ENCODE data around the gene INPP5A.

Gene INPP5A

DNA sequence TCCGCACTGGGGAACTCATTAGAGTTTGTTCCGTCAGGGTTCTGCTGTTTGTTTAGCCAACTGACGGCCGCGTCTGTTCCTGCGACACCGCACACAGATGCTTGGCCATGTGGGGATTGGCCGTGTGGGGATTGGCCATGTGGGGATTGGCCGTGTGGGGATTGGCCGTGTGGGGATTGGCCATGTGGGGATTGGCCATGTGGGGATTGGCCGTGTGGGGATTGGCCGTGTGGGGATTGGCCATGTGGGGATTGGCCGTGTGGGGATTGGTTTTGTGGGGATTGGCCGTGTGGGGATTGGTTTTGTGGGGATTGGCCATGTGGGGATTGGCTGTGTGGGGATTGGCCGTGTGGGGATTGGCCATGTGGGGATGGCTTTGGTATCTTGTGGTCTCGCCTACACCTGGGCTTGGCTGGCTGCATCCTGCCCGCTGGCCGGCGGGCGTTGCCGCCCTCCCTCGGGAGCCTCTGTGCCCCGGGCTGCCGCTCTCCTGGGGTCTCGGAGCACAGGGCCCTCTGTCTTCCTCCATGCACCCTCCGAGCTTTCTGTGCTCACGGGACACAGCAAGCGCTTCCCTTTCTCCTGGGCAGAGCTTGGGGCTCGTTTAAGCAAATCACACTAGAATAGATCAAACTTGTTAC, 185.9 kb downstream of the INPP5A start:
- Histone ChIP-seq H3K9me3 (ENCODE audit: control insufficient read depth, insufficient read depth, low read depth, low read length) (peaks cover 2% of the 10 kb centered on the region; the same call in 1 of the 2 replicates), H3K27ac (ENCODE audit: low read depth, low read length) (no peak overlapping the region), H3K27me3 (ENCODE audit: control insufficient read depth, insufficient read depth, low read length) (no peaks in the 10 kb centered on the region), H3K36me3 (ENCODE audit: control insufficient read depth, insufficient read depth, low read length) (no peaks in the 10 kb centered on the region; the same call in 1 of the 2 replicates), H3K4me3 (ENCODE audit: low read depth, low read length) (no peak overlapping the region), H3K9ac (ENCODE audit: low read length) (no peak overlapping the region), H3K4me1 (ENCODE audit: control insufficient read depth, insufficient read depth, low read length) (peaks cover 12% of the 10 kb centered on the region; the same call in 1 of the 2 replicates)

DNA sequence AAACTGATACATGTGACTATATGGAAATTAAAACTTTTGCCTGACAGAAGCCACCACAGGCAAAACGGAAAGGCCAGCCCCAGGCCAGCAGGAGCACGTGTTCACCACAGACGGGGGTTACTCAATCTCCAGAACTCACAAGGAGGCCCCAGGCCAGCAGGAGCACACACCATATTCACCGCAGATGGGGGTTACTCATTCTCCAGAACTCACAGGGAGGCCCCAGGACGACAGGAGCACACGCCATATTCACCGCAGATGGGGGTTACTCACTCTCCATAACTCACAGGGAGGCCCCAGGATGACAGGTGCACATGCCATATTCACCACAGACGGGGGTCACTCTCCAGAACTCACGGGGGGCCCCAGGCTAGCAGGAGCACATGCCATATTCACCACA, 186.9 kb downstream of the INPP5A start:
- Histone ChIP-seq H3K9me3 (ENCODE audit: control insufficient read depth, insufficient read depth, low read depth, low read length) (no peaks in the 10 kb centered on the region), H3K4me3 (ENCODE audit: low read depth, low read length) (no peak overlapping the region), H3K9ac (ENCODE audit: low read length) (no peak overlapping the region), H3K27ac (ENCODE audit: low read depth, low read length) (no peak overlapping the region), H3K36me3 (ENCODE audit: control insufficient read depth, insufficient read depth, low read length) (no peaks in the 10 kb centered on the region; the same call in 1 of the 2 replicates), H3K27me3 (ENCODE audit: control insufficient read depth, insufficient read depth, low read length) (no peaks in the 10 kb centered on the region), H3K4me1 (ENCODE audit: control insufficient read depth, insufficient read depth, low read length) (peaks cover 12% of the 10 kb centered on the region; the same call in 1 of the 2 replicates)

DNA sequence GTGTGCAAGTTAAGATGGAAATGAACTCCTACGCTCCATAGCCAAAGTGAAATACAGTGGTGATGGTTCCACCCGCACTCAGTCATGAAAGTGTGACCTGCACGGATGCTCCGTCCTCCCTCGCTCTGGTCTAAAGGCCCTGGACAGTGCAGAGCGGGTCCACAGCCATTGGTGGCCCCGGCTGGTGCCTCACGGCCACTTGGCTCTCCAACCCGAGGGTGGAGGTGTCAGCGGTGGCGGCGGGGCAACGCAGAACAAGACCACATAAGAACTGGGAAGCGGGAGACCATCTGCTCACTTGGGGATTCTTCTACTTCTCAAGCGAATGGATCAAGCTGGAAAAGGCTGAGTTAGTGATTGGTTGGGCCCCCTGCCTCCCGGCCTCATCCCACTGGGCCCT, 187.6 kb downstream of the INPP5A start:
- Histone ChIP-seq H3K27ac (ENCODE audit: low read depth, low read length) (no peak overlapping the region), H3K9ac (ENCODE audit: low read length) (no peak overlapping the region), H3K4me3 (ENCODE audit: low read depth, low read length) (no peak overlapping the region), H3K27me3 (ENCODE audit: control insufficient read depth, insufficient read depth, low read length) (no peaks in the 10 kb centered on the region), H3K9me3 (ENCODE audit: control insufficient read depth, insufficient read depth, low read depth, low read length) (no peaks in the 10 kb centered on the region), H3K36me3 (ENCODE audit: control insufficient read depth, insufficient read depth, low read length) (no peaks in the 10 kb centered on the region; the same call in 1 of the 2 replicates), H3K4me1 (ENCODE audit: control insufficient read depth, insufficient read depth, low read length) (peaks cover 12% of the 10 kb centered on the region; the same call in 1 of the 2 replicates)

DNA sequence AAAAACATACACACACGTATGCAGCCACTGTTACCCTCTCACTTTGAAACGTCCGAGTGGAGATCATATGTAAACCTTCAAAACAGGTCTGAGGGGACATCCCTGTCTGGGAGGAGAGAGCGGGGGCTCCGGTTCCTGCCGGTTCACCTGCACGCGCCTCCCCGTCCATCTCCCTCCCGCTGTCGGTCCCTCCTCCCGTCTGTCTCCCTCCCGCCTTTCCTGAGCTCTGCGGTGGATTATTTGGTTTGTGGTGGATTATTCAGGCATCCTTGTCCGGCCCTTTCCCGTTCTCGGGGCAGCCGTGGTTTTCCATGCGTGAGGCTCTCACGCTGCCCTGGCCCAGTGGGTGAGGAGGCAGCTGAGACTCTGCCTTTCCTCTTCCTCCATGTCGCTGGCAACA, 188.6 kb downstream of the INPP5A start:
- Histone ChIP-seq H3K27ac (ENCODE audit: low read depth, low read length) (no peak overlapping the region), H3K4me3 (ENCODE audit: low read depth, low read length) (no peak overlapping the region), H3K9ac (ENCODE audit: low read length) (no peak overlapping the region), H3K4me1 (ENCODE audit: control insufficient read depth, insufficient read depth, low read length) (peaks cover 12% of the 10 kb centered on the region; the same call in 1 of the 2 replicates), H3K27me3 (ENCODE audit: control insufficient read depth, insufficient read depth, low read length) (no peaks in the 10 kb centered on the region), H3K36me3 (ENCODE audit: control insufficient read depth, insufficient read depth, low read length) (no peaks in the 10 kb centered on the region; the same call in 1 of the 2 replicates), H3K9me3 (ENCODE audit: control insufficient read depth, insufficient read depth, low read depth, low read length) (no peaks in the 10 kb centered on the region)

DNA sequence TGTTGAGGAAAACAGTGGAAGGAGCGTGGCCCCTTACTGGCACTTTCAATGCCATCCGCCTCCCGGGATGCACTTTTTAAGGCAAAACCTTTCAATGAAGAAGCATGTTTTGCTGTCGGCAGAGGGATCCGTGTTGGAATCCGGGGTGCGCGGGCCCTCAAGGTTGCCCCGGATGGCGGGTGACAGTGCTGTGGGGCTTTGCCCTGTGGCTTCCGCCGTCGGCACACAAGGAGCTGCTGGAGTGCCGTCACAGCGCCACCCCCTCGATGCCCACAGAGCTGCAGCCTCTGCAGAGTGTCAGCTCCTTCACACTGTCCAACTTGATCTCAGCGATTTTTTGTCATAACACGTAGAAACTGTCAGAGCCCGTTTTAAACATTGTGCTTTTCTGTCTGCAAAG, 189.4 kb downstream of the INPP5A start:
- Histone ChIP-seq H3K4me3 (ENCODE audit: low read depth, low read length) (no peak overlapping the region), H3K27ac (ENCODE audit: low read depth, low read length) (no peak overlapping the region), H3K9ac (ENCODE audit: low read length) (no peak overlapping the region), H3K9me3 (ENCODE audit: control insufficient read depth, insufficient read depth, low read depth, low read length) (no peaks in the 10 kb centered on the region), H3K4me1 (ENCODE audit: control insufficient read depth, insufficient read depth, low read length) (peaks cover 12% of the 10 kb centered on the region; the same call in 1 of the 2 replicates), H3K27me3 (ENCODE audit: control insufficient read depth, insufficient read depth, low read length) (no peaks in the 10 kb centered on the region), H3K36me3 (ENCODE audit: control insufficient read depth, insufficient read depth, low read length) (no peaks in the 10 kb centered on the region; the same call in 1 of the 2 replicates)

DNA sequence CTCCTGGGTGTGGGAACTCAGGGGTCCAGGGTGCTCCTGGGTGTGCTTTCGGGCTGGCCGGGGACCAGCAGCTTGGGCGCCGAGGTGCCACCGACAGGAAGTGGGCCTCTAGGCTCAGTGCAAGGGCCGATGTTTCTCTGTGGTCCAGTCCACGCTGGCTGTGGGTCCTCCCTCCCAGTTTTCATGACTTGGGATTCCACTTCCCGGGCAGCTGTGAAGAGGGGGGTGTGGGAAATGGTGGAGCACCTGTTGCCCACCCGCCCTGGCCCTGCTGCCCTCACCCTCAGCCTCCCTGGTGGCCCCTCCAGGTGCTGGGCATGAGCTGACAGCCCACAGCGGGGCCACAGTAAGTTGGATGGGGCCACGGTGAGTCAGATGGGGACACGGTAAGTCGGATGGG, 189.8 kb downstream of the INPP5A start:
- Histone ChIP-seq H3K27ac (ENCODE audit: low read depth, low read length) (no peak overlapping the region), H3K4me1 (ENCODE audit: control insufficient read depth, insufficient read depth, low read length) (peaks cover 10% of the 10 kb centered on the region; the same call in 1 of the 2 replicates), H3K36me3 (ENCODE audit: control insufficient read depth, insufficient read depth, low read length) (no peaks in the 10 kb centered on the region; the same call in 1 of the 2 replicates), H3K27me3 (ENCODE audit: control insufficient read depth, insufficient read depth, low read length) (no peaks in the 10 kb centered on the region), H3K4me3 (ENCODE audit: low read depth, low read length) (no peak overlapping the region), H3K9ac (ENCODE audit: low read length) (no peak overlapping the region), H3K9me3 (ENCODE audit: control insufficient read depth, insufficient read depth, low read depth, low read length) (no peaks in the 10 kb centered on the region)

DNA sequence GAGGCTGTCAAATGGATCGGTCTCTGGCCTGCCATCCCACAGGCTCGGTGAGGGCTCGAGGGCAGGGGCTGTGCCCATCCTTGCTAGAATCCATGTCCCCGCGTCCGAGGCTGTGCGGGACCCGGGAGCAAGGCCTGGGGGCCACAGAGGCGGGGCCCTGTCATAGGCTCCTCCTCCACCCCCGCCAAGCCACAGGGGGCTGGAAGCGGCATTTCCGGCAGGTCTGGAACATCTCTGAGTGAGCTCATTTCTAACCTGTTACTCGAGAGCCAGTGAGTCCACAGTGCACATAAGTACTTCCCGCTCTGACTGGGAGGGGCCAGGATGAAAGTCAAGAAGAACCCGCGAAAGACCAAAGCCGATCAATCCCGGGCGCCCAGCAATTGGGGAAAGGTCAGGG, 190.7 kb downstream of the INPP5A start:
- no peak overlapping the region for H3K4me3 ChIP-seq (ENCODE audit: low read depth, low read length)
- H3K9ac ChIP-seq (ENCODE audit: low read length): no peak overlapping the region
- peaks cover 3% of the 10 kb centered on the region; the same call in 1 of the 2 replicates for H3K4me1 ChIP-seq (ENCODE audit: control insufficient read depth, insufficient read depth, low read length)
- H3K27ac ChIP-seq (ENCODE audit: low read depth, low read length): no peak overlapping the region
- no peaks in the 10 kb centered on the region for H3K27me3 ChIP-seq (ENCODE audit: control insufficient read depth, insufficient read depth, low read length)
- H3K9me3 ChIP-seq (ENCODE audit: control insufficient read depth, insufficient read depth, low read depth, low read length): no peaks in the 10 kb centered on the region
- H3K36me3 ChIP-seq (ENCODE audit: control insufficient read depth, insufficient read depth, low read length): no peaks in the 10 kb centered on the region; the same call in 1 of the 2 replicates

DNA sequence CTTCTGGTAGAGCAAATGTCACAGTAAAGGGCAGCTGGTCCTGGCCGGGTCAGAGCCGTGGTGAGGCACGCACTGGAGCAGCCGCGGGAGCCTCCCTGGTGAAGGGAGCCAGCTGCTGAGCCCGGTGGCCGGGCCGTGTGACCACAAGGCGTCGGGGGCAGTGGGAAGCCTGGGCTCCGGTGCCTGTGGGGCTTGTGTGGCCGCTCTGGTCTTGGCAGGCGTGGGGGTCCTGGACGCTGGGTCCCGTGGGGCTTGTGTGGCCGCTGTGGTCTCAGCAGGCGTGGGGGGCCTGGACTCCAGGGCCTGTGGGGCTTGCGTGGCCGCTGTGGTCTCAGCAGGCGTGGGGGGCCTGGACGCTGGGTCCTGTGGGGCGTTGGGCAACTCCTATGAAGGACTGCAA, 191.2 kb downstream of the INPP5A start:
- H3K4me1 ChIP-seq (ENCODE audit: control insufficient read depth, insufficient read depth, low read length): peaks cover 3% of the 10 kb centered on the region; the same call in 1 of the 2 replicates
- H3K36me3 ChIP-seq (ENCODE audit: control insufficient read depth, insufficient read depth, low read length): no peaks in the 10 kb centered on the region; the same call in 1 of the 2 replicates
- no peaks in the 10 kb centered on the region for H3K9me3 ChIP-seq (ENCODE audit: control insufficient read depth, insufficient read depth, low read depth, low read length)
- H3K9ac ChIP-seq (ENCODE audit: low read length): no peak overlapping the region
- H3K4me3 ChIP-seq (ENCODE audit: low read depth, low read length): no peak overlapping the region
- H3K27ac ChIP-seq (ENCODE audit: low read depth, low read length): no peak overlapping the region
- H3K27me3 ChIP-seq (ENCODE audit: control insufficient read depth, insufficient read depth, low read length): no peaks in the 10 kb centered on the region

DNA sequence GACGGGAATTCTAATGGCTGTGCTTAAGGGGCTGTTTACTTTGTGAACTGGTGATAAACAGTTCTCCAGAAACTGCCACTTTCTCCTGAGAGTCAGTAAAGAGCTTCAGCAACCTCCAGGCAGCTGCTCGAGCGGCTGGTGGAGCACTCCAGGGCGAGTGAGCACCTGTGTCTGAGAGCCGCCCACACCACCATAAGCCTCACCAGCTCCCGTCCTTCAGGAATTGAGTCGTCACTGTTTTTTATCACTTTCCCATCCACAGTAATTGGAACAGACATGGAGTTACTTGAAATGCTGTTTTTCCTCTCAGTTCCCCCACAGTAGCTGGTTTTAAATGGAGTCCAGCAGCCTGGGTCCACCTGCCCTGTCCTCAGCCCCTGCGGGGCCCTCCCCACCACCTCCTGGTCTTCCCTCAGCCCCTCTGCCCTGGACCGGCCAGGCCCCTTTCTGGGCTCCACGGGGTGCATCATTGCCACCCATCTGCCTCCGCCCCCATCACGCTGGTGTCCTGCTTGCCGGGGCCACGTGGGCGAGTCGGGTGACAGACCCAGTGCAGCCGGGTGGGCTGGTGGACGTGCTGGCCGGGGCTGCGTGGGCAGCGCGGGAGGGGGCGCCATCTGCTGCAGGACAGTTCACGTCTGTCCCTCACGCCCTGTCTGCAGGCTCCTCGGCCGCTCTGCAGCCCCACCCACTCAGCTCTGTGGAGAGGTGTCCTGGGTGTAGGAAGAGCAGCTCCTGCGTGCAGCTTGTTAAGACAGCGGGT, 192.4 kb downstream of the INPP5A start:
- H3K36me3 ChIP-seq (ENCODE audit: control insufficient read depth, insufficient read depth, low read length): no peaks in the 10 kb centered on the region; the same call in 1 of the 2 replicates
- H3K9me3 ChIP-seq (ENCODE audit: control insufficient read depth, insufficient read depth, low read depth, low read length): no peaks in the 10 kb centered on the region
- no peak overlapping the region for H3K27ac ChIP-seq (ENCODE audit: low read depth, low read length)
- H3K4me1 ChIP-seq (ENCODE audit: control insufficient read depth, insufficient read depth, low read length): peaks cover 3% of the 10 kb centered on the region; the same call in 1 of the 2 replicates
- no peak overlapping the region for H3K4me3 ChIP-seq (ENCODE audit: low read depth, low read length)
- no peak overlapping the region for H3K9ac ChIP-seq (ENCODE audit: low read length)
- H3K27me3 ChIP-seq (ENCODE audit: control insufficient read depth, insufficient read depth, low read length): no peaks in the 10 kb centered on the region

DNA sequence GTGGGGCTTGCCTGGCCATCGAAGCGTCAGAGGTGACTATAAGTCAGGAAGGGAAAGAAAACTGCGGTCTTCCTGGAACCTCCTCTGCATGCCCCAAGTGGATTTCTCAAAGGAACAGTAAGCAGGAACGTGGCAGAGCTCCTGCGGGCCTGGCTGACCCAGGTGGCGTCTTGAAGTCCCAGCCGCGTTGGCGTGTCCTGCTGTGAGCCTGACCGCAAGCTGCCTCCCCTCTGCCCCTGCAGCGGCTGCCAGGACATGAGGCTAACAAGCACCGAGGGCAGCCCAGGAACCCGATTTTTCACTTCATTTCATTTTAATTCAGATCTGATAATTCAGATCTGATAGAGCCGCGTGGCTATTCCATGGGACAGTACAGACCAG, 193.0 kb downstream of the INPP5A start:
- Histone ChIP-seq H3K27ac (ENCODE audit: low read depth, low read length) (no peak overlapping the region), H3K4me3 (ENCODE audit: low read depth, low read length) (no peak overlapping the region), H3K9ac (ENCODE audit: low read length) (no peak overlapping the region), H3K36me3 (ENCODE audit: control insufficient read depth, insufficient read depth, low read length) (no peaks in the 10 kb centered on the region; the same call in 1 of the 2 replicates), H3K9me3 (ENCODE audit: control insufficient read depth, insufficient read depth, low read depth, low read length) (no peaks in the 10 kb centered on the region), H3K4me1 (ENCODE audit: control insufficient read depth, insufficient read depth, low read length) (peaks cover 3% of the 10 kb centered on the region; the same call in 1 of the 2 replicates), H3K27me3 (ENCODE audit: control insufficient read depth, insufficient read depth, low read length) (no peaks in the 10 kb centered on the region)

DNA sequence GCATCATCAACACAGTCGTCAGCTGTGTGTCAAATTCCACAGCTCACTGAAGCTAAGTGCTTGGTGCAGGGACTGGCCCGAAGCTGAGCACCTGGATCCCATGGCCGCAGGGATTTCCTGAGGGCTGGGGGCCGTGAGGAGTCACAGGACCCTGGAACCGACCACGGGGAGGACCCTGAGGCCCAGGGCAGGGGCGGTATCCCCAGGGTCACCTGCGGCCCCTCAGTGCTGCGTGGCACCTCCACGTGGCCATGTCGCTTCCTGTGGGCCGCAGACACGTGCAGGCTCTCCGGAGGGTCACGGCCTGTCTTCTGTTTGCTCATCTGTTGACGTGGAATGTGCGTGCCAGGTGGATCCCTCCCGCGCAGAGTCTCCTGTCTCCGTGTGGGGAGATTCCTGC, 194.9 kb downstream of the INPP5A start:
- H3K4me1 ChIP-seq (ENCODE audit: control insufficient read depth, insufficient read depth, low read length): peaks cover 3% of the 10 kb centered on the region; the same call in 1 of the 2 replicates
- no peaks in the 10 kb centered on the region for H3K27me3 ChIP-seq (ENCODE audit: control insufficient read depth, insufficient read depth, low read length)
- no peaks in the 10 kb centered on the region for H3K36me3 ChIP-seq (ENCODE audit: control insufficient read depth, insufficient read depth, low read length)
- no peak overlapping the region for H3K4me3 ChIP-seq (ENCODE audit: low read depth, low read length)
- H3K9ac ChIP-seq (ENCODE audit: low read length): no peak overlapping the region
- no peaks in the 10 kb centered on the region for H3K9me3 ChIP-seq (ENCODE audit: control insufficient read depth, insufficient read depth, low read depth, low read length)
- H3K27ac ChIP-seq (ENCODE audit: low read depth, low read length): no peak overlapping the region

All from HUES6 (cell line).